GM12878 (cell line): ENCODE results near the gene XPNPEP1. TPM values are rescaled to one million over a fixed set of nuclear protein-coding genes. Genes with fewer than 3 reads are reported as not detected.

Experiments used
- BACH1 ChIP-seq: fragments of 450-650 bp; IDR thresholded peaks from 2 replicates; pipeline ENCODE4 v1.6.1; 2017; ENCODE audit warnings: mild to moderate bottlenecking, borderline replicate concordance
- IRF4 ChIP-seq: IDR thresholded peaks from 2 replicates; pipeline ENCODE4 v1.6.1; 2011; ENCODE audit warnings: low read depth, low read length
- MEF2A ChIP-seq: IDR thresholded peaks from 2 replicates; pipeline ENCODE4 v1.6.1; 2011; ENCODE audit warnings: low read depth, mild to moderate bottlenecking, low read length, moderate library complexity; ENCODE audit not compliant: insufficient read depth
- polyA plus RNA-seq, 11 experiments: library from polyadenylated mRNA; depleted of rRNA in 4 of 11; unstranded in 6 of 11; stranded (reverse) in 5 of 11; fragments of >200 nt; fragmentation: Nextera tagmentation in 4 of 11; fragmentation: Illumina TruSeq in 1 of 11; extraction: Ambion mirVana in 4 of 11; extraction: Trizol in 1 of 11; gene quantifications; 1 replicate in 1 of 11; 2 replicates in 10 of 11; pipeline versions ENCODE4 v1.2.1 to v1.2.3, GENCODE V29; 2011 to 2016; ENCODE audit warnings: inconsistent platforms in 2 of 11, missing spikeins in 2 of 11, low read depth in 1 of 11
- total RNA-seq, 4 experiments: library from RNA; depleted of rRNA in 3 of 4; stranded (reverse); fragments of >200 nt in 3 of 4; fragmentation: Illumina TruSeq in 1 of 4; extraction: Trizol in 1 of 4; gene quantifications; 2 replicates each; pipeline versions ENCODE4 v1.2.1 to v1.2.3, GENCODE V29; 2013 to 2021
- TF ChIP-seq, protein P1 (sequence below): fragments of 450-650 bp; IDR thresholded peaks from 2 replicates; pipeline ENCODE4 v1.6.1; 2017; ENCODE audit warnings: low read depth, mild to moderate bottlenecking, moderate library complexity
- TF ChIP-seq, protein P2 (sequence below): fragments of 450-650 bp; formaldehyde crosslinking; IDR thresholded peaks from 2 replicates; pipeline ENCODE4 v1.4.0; 2022; ENCODE audit warnings: mild to moderate bottlenecking, moderate library complexity
- TF ChIP-seq, protein P3 (sequence below): IDR thresholded peaks from 2 replicates; pipeline ENCODE4 v1.6.1; 2012; ENCODE audit warnings: mild to moderate bottlenecking, low read depth, low read length

Gene XPNPEP1
- total and polyA plus RNA-seq, 10 of the 15 experiments (the other 5 are each of a cell fraction or from before 2014, with no cell fraction given): 22.7 to 108 (median 43.5) TPM

DNA sequence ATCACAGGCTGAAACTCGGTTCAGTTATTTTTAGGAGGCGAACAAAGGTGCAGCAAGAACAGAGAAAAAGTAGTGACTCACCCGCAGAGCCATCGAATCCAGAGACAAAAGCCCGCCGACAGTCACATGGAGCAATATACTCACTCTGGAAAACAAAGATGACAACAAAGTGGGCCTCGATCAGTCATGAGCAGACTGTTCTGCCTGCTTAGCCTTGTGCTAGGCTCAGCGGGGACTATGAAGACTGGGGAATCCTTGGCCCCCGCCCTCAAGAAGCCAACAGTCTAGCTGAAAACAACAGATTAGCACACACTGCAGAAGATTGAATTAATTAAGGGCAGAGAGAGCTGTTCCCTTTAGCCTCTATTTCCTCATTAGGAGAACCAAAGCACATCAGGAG lies 30.4 kb downstream of the XPNPEP1 start (continued):
- TF ChIP-seq, protein P1, sequence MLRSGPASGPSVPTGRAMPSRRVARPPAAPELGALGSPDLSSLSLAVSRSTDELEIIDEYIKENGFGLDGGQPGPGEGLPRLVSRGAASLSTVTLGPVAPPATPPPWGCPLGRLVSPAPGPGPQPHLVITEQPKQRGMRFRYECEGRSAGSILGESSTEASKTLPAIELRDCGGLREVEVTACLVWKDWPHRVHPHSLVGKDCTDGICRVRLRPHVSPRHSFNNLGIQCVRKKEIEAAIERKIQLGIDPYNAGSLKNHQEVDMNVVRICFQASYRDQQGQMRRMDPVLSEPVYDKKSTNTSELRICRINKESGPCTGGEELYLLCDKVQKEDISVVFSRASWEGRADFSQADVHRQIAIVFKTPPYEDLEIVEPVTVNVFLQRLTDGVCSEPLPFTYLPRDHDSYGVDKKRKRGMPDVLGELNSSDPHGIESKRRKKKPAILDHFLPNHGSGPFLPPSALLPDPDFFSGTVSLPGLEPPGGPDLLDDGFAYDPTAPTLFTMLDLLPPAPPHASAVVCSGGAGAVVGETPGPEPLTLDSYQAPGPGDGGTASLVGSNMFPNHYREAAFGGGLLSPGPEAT: no peak
- TF ChIP-seq IRF4 (no peak), BACH1 (no peak), MEF2A (no peak)
- TF ChIP-seq, protein P2, sequence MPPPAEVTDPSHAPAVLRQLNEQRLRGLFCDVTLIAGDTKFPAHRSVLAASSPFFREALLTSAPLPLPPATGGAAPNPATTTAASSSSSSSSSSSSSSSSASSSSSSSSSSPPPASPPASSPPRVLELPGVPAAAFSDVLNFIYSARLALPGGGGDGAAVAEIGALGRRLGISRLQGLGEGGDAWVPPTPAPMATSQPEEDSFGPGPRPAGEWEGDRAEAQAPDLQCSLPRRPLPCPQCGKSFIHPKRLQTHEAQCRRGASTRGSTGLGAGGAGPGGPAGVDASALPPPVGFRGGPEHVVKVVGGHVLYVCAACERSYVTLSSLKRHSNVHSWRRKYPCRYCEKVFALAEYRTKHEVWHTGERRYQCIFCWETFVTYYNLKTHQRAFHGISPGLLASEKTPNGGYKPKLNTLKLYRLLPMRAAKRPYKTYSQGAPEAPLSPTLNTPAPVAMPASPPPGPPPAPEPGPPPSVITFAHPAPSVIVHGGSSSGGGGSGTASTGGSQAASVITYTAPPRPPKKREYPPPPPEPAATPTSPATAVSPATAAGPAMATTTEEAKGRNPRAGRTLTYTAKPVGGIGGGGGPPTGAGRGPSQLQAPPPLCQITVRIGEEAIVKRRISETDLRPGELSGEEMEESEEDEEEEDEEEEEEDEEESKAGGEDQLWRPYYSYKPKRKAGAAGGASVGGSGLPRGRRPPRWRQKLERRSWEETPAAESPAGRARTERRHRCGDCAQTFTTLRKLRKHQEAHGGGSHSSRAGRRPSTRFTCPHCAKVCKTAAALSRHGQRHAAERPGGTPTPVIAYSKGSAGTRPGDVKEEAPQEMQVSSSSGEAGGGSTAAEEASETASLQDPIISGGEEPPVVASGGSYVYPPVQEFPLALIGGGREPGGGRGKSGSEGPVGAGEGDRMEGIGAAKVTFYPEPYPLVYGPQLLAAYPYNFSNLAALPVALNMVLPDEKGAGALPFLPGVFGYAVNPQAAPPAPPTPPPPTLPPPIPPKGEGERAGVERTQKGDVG (CRISPR knock-in tag): no peak
- TF ChIP-seq, protein P3, sequence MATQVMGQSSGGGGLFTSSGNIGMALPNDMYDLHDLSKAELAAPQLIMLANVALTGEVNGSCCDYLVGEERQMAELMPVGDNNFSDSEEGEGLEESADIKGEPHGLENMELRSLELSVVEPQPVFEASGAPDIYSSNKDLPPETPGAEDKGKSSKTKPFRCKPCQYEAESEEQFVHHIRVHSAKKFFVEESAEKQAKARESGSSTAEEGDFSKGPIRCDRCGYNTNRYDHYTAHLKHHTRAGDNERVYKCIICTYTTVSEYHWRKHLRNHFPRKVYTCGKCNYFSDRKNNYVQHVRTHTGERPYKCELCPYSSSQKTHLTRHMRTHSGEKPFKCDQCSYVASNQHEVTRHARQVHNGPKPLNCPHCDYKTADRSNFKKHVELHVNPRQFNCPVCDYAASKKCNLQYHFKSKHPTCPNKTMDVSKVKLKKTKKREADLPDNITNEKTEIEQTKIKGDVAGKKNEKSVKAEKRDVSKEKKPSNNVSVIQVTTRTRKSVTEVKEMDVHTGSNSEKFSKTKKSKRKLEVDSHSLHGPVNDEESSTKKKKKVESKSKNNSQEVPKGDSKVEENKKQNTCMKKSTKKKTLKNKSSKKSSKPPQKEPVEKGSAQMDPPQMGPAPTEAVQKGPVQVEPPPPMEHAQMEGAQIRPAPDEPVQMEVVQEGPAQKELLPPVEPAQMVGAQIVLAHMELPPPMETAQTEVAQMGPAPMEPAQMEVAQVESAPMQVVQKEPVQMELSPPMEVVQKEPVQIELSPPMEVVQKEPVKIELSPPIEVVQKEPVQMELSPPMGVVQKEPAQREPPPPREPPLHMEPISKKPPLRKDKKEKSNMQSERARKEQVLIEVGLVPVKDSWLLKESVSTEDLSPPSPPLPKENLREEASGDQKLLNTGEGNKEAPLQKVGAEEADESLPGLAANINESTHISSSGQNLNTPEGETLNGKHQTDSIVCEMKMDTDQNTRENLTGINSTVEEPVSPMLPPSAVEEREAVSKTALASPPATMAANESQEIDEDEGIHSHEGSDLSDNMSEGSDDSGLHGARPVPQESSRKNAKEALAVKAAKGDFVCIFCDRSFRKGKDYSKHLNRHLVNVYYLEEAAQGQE: no peak
